B cell (primary cell): Measurements from ENCODE around the gene SSTR1. TPM values are rescaled to one million over a fixed set of nuclear protein-coding genes. Genes with fewer than 3 reads are reported as not detected.

Source experiments
- ATAC-seq: fragments of 200-7000 bp; cut with Tn5 transposase; one replicate; pipeline ENCODE4 v1.10.0; 2021; ENCODE audit warnings: low read depth, mild to moderate bottlenecking, moderate number of reproducible peaks, moderate library complexity
- CTCF ChIA-PET: fragments of 350-600 bp; sonication (Branson Sonifier 250); formaldehyde crosslinking; loops from one replicate; lab custom pipeline; 2021; ENCODE audit warnings: antibody characterized with exemption, inconsistent platforms; lab: Charles Lee
- POLR2A ChIA-PET: fragments of 350-600 bp; sonication (Branson Sonifier 250); formaldehyde crosslinking; loops from one replicate; lab custom pipeline; 2021; ENCODE audit warnings: antibody characterized with exemption; lab: Charles Lee
- DNase-seq: peaks from one replicate; pipeline ENCODE4 v3.0.0; 2013
- H2AFZ ChIP-seq: 2 replicates; pipeline ENCODE4 v1.6.1; 2012; ENCODE audit warnings: mild to moderate bottlenecking, low read depth, low read length; ENCODE audit not compliant: insufficient read depth, poor library complexity, severe bottlenecking
- H3K27ac ChIP-seq, 2 donors: 1 replicate in 1 of 2; 2 replicates in 1 of 2; pipeline ENCODE4 v1.5.1; 2012 to 2013; ENCODE audit warnings: low read length in 2 of 2, mild to moderate bottlenecking in 2 of 2, moderate library complexity in 1 of 2
- H3K27me3 ChIP-seq, 4 experiments: fragments of 200-600 bp in 1 of 4; sonication (generic) in 1 of 4; replicated peaks in 1 of 4; 1 replicate in 2 of 4; 2 replicates in 2 of 4; pipeline versions ENCODE4 v1.6.1 to v1.7.0; 2013 to 2016; ENCODE audit warnings: low read length in 3 of 4, mild to moderate bottlenecking in 2 of 4, mixed read lengths in 1 of 4, moderate library complexity in 1 of 4; ENCODE audit not compliant: insufficient read depth in 4 of 4, control insufficient read depth in 3 of 4; ENCODE audit errors: control extremely low read depth in 1 of 4
- H3K36me3 ChIP-seq, 2 experiments: replicated peaks in 1 of 2; 1 replicate in 1 of 2; 2 replicates in 1 of 2; pipeline versions ENCODE4 v1.6.1 to v1.7.1; 2013; ENCODE audit warnings: low read length in 1 of 2; ENCODE audit not compliant: insufficient read depth in 2 of 2, control insufficient read depth in 1 of 2; ENCODE audit errors: control extremely low read depth in 1 of 2, extremely low read depth in 1 of 2
- H3K4me1 ChIP-seq, 2 donors: fragments of 200-600 bp in 1 of 2; sonication (generic) in 1 of 2; 1 replicate in 1 of 2; 2 replicates in 1 of 2; pipeline versions ENCODE4 v1.5.1 to v1.6.1; 2013 to 2017; ENCODE audit warnings: low read length in 2 of 2; ENCODE audit not compliant: control insufficient read depth in 2 of 2, insufficient read depth in 2 of 2
- H3K4me2 ChIP-seq: replicated peaks from 2 replicates; pipeline ENCODE3; 2012; ENCODE audit warnings: mild to moderate bottlenecking, low read depth, low read length; ENCODE audit not compliant: poor library complexity, severe bottlenecking
- H3K4me3 ChIP-seq, 5 experiments: fragments of 200-600 bp in 1 of 5; sonication (generic) in 1 of 5; 1 replicate in 3 of 5; 2 replicates in 2 of 5; pipeline versions ENCODE4 v1.5.1 to v1.7.0; 2011 to 2016; ENCODE audit warnings: low read length in 4 of 5, mild to moderate bottlenecking in 4 of 5, low read depth in 2 of 5, control low read depth in 1 of 5, moderate library complexity in 1 of 5; ENCODE audit not compliant: insufficient read depth in 1 of 5; ENCODE audit errors: control extremely low read depth in 1 of 5, extremely low read depth in 1 of 5
- H3K79me2 ChIP-seq: fragments of 200-600 bp; sonication (generic); one replicate; pipeline ENCODE4 v1.6.0; 2016; ENCODE audit warnings: low read length; ENCODE audit not compliant: control insufficient read depth, insufficient read depth
- H3K9ac ChIP-seq: fragments of 200-600 bp; sonication (generic); 2 replicates; pipeline ENCODE4 v1.6.1; 2017; ENCODE audit warnings: mild to moderate bottlenecking, low read length, moderate library complexity
- H3K9me3 ChIP-seq, 3 donors: one replicate each; pipeline versions ENCODE4 v1.6.1 to v1.7.1; 2013; ENCODE audit warnings: low read length in 2 of 3; ENCODE audit not compliant: control insufficient read depth in 2 of 3, insufficient read depth in 1 of 3; ENCODE audit errors: control extremely low read depth in 1 of 3
- H4K20me1 ChIP-seq: 2 replicates; pipeline ENCODE4 v1.6.0; 2012; ENCODE audit warnings: mild to moderate bottlenecking, low read length; ENCODE audit not compliant: insufficient read depth, control insufficient read depth, poor library complexity, severe bottlenecking
- H3K27ac Mint-ChIP-seq: one replicate; pipeline ENCODE4 v1.8.0; 2021; ENCODE audit warnings: mixed read lengths
- H3K27me3 Mint-ChIP-seq: one replicate; pipeline ENCODE4 v1.8.0; 2021; ENCODE audit warnings: mixed read lengths
- H3K4me1 Mint-ChIP-seq: one replicate; pipeline ENCODE4 v1.8.0; 2021; ENCODE audit warnings: mixed read lengths
- H3K4me3 Mint-ChIP-seq: one replicate; pipeline ENCODE4 v1.8.0; 2021; ENCODE audit warnings: mixed read lengths
- H3K9me3 Mint-ChIP-seq: one replicate; pipeline ENCODE4 v1.8.0; 2022; ENCODE audit warnings: mixed read lengths; ENCODE audit not compliant: insufficient read depth
- EZH2 ChIP-seq: IDR thresholded peaks from 2 replicates; pipeline ENCODE4 v1.6.1; 2012; ENCODE audit warnings: borderline replicate concordance, low read depth, mild to moderate bottlenecking, moderate library complexity, low read length; ENCODE audit not compliant: insufficient read depth, poor library complexity, severe bottlenecking
- WGBS: methylation state at CpG from one replicate; pipeline ENCODE4 v1.1.5; 2013; ENCODE audit warnings: missing lambda C conversion rate; ENCODE audit not compliant: insufficient coverage; 5-methylcytosine and 5-hydroxymethylcytosine counted together
- intact Hi-C: fragments of 100-400 bp; cut with micrococcal nuclease; formaldehyde crosslinking; loops from one replicate; pipeline ENCODE4 v1.10.0; 2022
- polyA plus RNA-seq: library from polyadenylated mRNA; depleted of rRNA; stranded (reverse); fragments of >200 nt; gene quantifications from 2 replicates; pipeline ENCODE4 v1.2.3, GENCODE V29; 2012
- total RNA-seq, 2 donors: library from RNA; stranded (reverse); fragments of 120-200 nt in 1 of 2; gene quantifications; 1 replicate in 1 of 2; 2 replicates in 1 of 2; pipeline versions ENCODE4 v1.2.3 to v1.2.4, GENCODE V29; 2013 to 2022
- TF ChIP-seq, protein P1 (sequence below): fragments of 200-600 bp; IDR thresholded peaks from one replicate; pipeline ENCODE4 v1.8.0; 2022; ENCODE audit warnings: antibody characterized with exemption, mild to moderate bottlenecking

Gene SSTR1
- total and polyA plus RNA-seq, 2 donors (not counting 1 experiment from before 2014, with no cell fraction given), result not detected

- no peaks in the 10 kb centered on the region for H3K36me3 ChIP-seq
- no peak overlapping the region for H3K4me3 ChIP-seq
- POLR2A ChIA-PET, result no interaction called here
- no peak overlapping the region for H2AFZ ChIP-seq
- H3K27me3 Mint-ChIP-seq, result peaks cover 52% of the 10 kb centered on the region
- H3K4me2 ChIP-seq, result no peak overlapping the region
- peaks cover 4% of the 10 kb centered on the region for H3K9me3 Mint-ChIP-seq
- H3K9me3 ChIP-seq, result peaks cover 0 to 31% (median 3%) of the 10 kb centered on the region in 3 donors
- H3K27ac Mint-ChIP-seq, result no peak overlapping the region
- H3K4me1 ChIP-seq, result no peaks in the 10 kb centered on the region
- DNase-seq (no peak), ATAC-seq (no peak)
- H3K27me3 ChIP-seq, result peaks cover 0 to 31% (median 10%) of the 10 kb centered on the region in 4 experiments
- H3K9ac ChIP-seq, result no peak overlapping the region
- H3K27ac ChIP-seq, result no peak overlapping the region
- 9% methylated on average over 28 of the region's 29 CpGs for WGBS
- no peaks in the 10 kb centered on the region for H4K20me1 ChIP-seq
- no peaks in the 10 kb centered on the region for H3K79me2 ChIP-seq
- H3K4me1 Mint-ChIP-seq, result no peaks in the 10 kb centered on the region
- intact Hi-C loops, result no loop called here
- TF ChIP-seq EZH2, result no peak
- TF ChIP-seq, protein P1, sequence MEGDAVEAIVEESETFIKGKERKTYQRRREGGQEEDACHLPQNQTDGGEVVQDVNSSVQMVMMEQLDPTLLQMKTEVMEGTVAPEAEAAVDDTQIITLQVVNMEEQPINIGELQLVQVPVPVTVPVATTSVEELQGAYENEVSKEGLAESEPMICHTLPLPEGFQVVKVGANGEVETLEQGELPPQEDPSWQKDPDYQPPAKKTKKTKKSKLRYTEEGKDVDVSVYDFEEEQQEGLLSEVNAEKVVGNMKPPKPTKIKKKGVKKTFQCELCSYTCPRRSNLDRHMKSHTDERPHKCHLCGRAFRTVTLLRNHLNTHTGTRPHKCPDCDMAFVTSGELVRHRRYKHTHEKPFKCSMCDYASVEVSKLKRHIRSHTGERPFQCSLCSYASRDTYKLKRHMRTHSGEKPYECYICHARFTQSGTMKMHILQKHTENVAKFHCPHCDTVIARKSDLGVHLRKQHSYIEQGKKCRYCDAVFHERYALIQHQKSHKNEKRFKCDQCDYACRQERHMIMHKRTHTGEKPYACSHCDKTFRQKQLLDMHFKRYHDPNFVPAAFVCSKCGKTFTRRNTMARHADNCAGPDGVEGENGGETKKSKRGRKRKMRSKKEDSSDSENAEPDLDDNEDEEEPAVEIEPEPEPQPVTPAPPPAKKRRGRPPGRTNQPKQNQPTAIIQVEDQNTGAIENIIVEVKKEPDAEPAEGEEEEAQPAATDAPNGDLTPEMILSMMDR, result no peak
- CTCF ChIA-PET, result no interaction called here
- no peak overlapping the region for H3K4me3 Mint-ChIP-seq
Measured at GRCh38 chr14:38210587-38211216, 3.0 kb downstream of the SSTR1 start.

DNA sequence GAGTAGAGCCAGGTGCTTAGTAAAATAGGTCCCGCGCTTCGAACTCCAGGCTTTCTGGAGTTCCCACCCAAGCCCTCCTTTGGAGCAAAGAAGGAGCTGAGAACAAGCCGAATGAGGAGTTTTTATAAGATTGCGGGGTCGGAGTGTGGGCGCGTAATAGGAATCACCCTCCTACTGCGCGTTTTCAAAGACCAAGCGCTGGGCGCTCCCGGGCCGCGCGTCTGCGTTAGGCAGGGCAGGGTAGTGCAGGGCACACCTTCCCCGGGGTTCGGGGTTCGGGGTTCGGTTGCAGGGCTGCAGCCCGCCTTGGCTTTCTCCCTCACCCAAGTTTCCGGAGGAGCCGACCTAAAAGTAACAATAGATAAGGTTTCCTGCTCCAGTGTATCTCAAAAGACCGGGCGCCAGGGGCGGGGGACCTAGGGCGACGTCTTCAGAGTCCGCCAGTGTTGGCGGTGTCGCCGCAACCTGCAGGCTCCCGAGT lies 3.6 kb downstream of the SSTR1 start:
- ATAC-seq (no peak), DNase-seq (no peak)
- no peaks in the 10 kb centered on the region for H4K20me1 ChIP-seq
- no peak overlapping the region for H3K4me2 ChIP-seq
- H3K27ac ChIP-seq, result no peak overlapping the region
- no peaks in the 10 kb centered on the region for H3K36me3 ChIP-seq
- Mint-ChIP-seq H3K4me1 (no peaks in the 10 kb centered on the region), H3K4me3 (no peak overlapping the region), H3K9me3 (peaks cover 2% of the 10 kb centered on the region), H3K27ac (no peak overlapping the region), H3K27me3 (peaks cover 52% of the 10 kb centered on the region)
- no peak overlapping the region for H3K9ac ChIP-seq
- intact Hi-C loops, result no loop called here
- peaks cover 0 to 31% (median 10%) of the 10 kb centered on the region in 4 experiments for H3K27me3 ChIP-seq
- no peak overlapping the region for H2AFZ ChIP-seq
- TF ChIP-seq EZH2, result no peak
- TF ChIP-seq, protein P1, result no peak
- no peaks in the 10 kb centered on the region for H3K79me2 ChIP-seq
- H3K4me1 ChIP-seq, result no peaks in the 10 kb centered on the region
- no peak overlapping the region for H3K4me3 ChIP-seq
- H3K9me3 ChIP-seq, result peaks cover 0 to 31% (median 1%) of the 10 kb centered on the region in 3 donors
- ChIA-PET CTCF (no interaction called here), POLR2A (no interaction called here)
- WGBS, result 14% methylated on average over 30 of the region's 34 CpGs
